GM21390 (cell line): ENCODE measurements around the gene KIF3A.

Source experiments
- ATAC-seq: cut with Tn5 transposase; IDR thresholded peaks from one replicate; pipeline ENCODE4 v1.9.1; 2021; ENCODE audit not compliant: unreplicated experiment

Gene KIF3A

DNA sequence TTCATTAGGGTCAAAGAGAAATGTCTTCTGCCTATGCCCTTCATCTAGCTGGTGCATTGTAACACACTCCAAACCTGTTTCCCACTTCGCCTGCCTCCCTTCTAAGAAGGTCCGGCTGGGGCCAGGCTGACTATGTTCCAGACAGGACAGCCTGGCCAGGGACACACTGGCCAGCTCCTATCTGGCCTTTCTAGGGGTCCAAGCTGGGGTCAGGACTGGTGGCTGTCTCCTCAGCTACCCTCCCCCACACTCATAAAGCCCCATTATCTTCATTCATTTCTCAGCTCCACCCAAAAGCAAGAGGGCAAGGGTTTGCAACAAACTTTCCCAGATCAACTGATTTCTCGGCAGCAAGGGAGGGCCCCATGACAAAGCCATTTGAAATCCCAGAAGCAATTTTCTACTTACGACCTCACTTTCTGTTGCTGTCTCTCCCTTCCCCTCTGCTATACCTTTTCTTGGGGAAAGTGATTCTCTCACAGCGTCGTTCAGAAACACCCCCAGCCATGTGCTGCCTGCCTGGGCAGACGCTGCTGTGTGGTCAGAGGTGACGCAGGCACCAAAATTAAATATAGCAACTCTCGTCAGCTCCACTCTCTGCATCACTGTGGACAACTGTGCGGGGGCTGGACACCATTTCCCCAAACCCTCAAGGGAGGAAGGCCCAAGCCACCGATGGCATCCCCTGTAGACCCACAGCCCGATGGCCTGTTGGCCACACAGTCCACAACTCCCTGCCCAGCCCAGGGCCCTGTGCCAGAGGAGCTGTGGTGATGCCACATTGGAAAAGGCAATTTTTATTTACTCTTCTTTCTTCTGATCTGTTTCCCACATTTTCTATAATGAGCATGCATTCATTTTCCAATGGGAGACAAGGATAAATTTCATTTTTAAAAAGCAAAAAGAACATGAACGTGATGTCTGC lies 73.3 kb downstream of the KIF3A start:
- ATAC-seq, result peak; percentile 56

DNA sequence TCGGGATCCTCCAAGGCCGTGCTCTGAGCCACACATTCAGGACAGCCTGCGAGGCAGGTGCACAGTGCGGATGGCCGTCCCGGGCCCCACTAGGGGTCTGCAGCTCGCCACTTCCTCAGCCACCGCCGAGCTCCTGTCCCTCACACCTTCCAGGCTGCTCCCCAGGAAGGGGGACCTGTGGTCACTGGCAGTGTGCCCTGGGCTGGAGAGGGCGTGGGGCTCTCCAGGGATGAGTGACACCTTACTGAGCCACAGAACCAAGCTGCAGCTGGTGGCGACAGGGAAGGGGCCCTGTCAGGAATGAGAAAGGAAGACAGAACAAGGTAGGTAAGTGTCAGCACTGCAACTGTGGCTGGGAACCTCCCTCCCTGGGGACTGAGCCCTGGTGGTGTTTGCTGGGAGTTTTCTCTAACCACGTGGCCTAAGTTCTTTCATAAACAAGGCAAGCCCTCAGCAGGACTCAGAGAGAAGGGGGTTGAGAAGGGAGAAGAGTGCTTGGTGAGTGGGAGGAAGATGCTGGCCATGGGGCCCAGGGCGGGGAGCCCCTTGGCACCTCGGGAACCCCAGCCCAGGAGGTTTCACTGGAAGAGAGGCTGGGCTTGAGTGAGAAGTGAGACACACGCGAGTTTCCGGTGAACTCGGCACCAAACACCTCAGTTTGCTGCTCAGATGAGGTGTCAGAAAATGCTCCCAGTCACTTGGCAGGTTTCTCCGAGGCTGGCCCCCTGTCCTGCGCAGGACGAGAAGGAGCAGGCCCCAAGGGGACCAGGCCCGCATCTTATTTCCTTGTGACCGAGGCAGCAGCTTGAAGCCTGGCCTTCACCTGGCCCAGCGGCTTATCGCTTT lies 74.2 kb downstream of the KIF3A start:
- peak; percentile 63 for ATAC-seq

DNA sequence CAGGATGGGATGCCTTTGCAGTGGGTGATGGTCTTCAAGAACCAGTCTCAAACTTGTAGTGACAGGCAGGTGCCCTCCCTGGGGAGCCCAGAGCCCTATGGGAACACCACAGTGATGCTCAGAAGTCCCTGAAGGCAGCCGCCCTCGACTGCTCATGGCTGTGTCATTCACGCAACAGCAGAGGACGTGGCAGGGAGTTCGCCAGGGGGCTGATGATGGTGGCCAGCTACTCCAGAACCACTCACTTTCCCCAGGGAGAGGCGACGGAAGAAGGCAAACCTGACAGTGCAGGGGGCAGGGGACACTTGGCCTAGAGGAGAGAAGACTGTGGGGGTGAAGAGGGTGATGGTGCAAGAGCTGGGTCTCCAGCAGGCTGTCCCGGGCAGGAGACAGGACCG lies 75.3 kb downstream of the KIF3A start:
- ATAC-seq, result no peak

DNA sequence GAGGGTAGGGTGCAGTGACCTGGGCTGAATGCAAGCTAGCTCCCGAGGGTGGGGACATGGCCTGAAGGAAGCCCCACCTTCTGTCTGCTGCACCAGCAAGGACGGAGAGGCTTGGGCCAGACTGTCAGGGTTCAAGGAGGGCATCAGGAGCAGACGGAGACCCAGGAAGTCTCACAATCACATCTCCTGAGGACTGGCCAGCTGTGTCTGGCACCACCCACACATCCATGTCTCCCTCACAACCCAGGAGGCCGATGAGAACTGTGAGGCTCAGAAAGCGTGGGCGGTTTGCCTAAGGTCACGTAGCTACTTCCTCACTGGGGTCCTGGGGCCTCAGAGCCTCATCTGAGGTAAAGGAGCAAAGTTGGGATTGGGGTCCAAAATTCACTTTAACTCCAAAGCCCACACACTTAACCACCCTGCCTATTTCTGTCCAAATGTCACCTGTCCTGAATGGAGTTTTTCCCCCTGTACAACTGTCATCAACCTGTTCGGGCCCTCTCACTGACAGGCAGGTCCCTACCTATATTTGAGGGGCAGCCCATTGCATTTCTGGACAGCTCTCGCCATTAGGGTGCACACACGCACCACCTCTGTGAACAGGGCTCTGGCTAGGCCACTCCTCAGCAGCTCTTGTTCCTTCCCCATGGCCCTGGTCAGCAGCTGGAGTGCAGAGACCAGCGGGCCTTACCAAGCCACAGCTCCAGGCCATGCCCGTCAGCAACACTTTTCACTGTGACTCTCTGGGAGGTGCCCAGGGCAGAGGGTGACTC lies 75.9 kb downstream of the KIF3A start:
- ATAC-seq, result no peak

DNA sequence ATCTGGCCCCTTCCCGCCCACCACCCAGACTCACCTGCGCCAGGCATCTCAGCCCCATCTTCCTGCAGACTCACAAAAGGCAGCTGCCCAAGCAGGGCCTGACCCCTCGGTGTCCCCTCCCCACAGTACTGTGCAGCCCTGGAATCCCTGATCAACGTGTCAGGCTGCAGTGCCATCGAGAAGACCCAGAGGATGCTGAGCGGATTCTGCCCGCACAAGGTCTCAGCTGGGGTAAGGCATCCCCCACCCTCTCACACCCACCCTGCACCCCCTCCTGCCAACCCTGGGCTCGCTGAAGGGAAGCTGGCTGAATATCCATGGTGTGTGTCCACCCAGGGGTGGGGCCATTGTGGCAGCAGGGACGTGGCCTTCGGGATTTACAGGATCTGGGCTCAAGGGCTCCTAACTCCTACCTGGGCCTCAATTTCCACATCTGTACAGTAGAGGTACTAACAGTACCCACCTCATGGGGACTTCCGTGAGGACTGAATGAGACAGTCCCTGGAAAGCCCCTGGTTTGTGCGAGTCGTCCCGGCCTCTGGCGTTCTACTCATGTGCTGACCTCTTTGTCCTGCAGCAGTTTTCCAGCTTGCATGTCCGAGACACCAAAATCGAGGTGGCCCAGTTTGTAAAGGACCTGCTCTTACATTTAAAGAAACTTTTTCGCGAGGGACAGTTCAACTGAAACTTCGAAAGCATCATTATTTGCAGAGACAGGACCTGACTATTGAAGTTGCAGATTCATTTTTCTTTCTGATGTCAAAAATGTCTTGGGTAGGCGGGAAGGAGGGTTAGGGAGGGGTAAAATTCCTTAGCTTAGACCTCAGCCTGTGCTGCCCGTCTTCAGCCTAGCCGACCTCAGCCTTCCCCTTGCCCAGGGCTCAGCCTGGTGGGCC lies 77.5 kb downstream of the KIF3A start:
- ATAC-seq, result no peak

DNA sequence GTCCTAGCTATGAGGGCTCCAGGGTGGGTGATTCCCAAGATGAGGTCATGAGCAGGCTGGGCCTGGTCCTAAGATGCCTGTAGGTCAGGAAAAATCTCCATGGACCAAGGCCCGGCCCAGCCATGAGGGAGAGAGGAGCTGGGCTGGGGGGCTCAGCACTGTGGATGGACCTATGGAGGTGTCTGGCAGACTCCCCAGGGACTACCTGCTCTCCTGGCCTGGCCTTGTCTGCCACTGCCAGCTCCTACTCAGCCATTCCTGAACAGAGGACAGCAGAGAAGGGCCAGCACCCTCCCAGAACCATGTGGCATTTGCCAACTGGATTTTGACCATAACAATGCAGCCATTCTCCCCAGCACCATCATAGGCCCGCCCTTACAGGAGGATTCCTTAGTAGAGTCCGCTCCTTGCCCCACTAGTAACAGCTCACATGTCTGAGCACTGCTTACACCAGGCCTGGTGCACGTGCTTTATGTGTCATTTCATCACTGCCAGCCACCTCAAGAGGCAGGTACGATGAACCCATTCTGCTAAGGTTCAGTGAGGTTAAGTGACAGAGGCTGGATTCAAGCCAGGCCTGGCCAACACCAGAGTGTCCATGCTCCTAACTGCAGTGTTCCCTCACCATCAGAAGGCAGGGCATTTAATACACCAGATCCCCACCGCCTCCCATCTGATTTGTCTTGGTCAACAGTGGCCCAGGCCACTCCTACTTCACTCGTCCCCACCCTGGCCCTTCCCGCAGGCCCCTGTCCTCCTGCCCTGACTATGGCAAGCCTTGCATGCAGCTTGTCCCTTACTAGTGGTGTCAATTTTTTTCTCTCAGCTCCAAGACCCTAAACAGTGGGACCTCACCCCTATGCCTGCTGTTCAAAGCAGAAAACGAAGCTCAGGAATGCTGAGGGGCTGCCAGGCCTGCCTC lies 78.7 kb downstream of the KIF3A start:
- ATAC-seq, result no peak

DNA sequence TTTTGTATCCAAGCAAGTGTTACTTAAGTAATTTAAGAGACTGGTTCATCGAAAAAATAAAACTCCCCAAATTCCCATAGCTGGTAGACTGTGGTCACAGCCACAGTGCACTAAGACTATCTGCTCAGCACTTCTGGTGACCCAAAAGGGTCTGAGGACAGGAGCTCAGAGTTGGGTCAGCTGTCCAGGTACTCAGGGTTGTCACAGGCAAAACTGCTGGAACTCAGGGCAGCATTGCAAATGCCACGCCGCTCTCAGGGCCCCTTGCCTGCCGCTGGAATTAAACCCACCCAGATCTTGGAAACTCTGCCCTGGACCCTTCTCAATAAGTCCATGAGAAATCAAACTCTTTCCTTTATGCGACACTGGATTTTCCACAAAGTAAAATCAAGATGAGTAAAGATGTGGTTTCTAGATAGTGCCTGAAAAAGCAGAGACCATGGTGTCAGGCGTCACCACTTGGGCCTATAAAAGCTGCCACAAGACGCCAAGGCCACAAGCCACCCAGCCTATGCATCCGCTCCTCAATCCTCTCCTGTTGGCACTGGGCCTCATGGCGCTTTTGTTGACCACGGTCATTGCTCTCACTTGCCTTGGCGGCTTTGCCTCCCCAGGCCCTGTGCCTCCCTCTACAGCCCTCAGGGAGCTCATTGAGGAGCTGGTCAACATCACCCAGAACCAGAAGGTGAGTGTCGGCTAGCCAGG lies 79.5 kb downstream of the KIF3A start, which contains the start of gene IL13:
Gene IL13, plus strand, starts transcription at position 498 of the 705 bp plus-strand sequence. Its CDS starts 14 bp downstream, at position 512.
- no peak for ATAC-seq

DNA sequence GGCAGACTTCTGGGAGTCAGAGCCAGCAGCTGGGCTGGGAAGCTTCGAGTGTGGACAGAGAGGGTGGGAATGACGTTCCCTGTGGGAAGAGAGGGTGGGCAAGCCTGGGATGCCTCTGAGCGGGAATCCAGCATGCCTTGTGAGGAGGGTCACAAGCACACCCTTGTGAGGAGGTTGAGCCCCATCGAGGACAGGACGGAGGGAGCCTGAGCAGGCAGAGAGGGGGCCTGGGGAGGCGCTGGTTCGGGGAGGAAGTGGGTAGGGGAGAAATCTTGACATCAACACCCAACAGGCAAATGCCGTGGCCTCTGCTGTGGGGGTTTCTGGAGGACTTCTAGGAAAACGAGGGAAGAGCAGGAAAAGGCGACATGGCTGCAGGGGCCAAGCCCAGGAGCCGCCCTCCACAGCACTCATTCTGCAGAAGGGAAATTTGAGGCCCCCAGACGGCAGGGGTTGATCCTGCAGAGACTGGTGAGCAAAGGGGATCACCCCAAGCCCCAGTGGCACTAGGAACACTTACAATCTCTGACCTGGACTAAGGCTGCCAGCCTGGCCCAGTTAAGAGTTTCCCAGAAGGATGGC lies 80.5 kb downstream of the KIF3A start:
- ATAC-seq, result no peak

DNA sequence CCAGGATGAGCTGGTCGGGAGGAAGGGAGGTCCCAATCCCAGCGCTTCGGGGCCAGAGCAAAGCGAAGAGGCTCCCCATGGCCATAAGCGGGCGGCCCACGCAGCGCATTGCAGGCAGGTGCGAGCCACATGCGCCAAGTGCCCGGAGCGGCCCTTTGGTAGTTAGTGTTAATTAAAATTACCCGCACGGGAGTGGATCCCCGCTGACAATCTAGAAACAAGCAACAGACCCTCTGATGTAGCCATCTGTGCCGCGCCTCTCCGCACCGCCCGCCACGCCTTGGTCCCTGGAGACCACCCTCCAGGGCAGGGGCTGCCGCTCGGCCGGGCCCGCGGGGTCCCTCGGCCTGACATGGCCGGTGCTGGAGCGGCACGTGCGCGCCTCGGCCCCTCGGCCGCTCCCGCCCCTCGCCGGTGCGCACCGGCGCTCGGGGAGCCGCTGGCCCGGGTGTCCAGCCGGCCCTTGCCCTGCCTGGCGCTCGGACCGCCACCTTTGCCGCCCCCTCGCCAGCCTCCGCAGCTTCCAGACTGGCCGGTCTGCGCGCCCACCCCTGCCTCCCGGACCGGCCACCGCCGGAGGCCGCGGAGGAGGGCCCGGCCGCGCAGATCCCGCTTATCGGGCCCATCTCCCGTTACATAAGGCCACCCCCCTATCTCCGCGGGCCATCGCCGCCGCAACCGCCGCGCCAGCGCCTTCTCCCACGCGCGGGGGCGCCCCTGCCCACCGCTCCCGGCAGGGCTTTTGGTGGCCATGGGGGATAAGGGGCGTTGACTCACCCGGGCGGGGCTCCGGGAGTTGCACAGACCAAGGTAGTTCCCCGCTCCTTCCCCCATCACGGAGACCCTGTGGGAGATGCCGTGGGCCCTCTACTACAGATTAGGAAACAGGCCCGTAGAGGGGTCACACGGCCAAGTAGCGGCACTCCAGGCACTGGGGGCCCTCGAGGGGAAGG lies 81.2 kb downstream of the KIF3A start:
- no peak for ATAC-seq

DNA sequence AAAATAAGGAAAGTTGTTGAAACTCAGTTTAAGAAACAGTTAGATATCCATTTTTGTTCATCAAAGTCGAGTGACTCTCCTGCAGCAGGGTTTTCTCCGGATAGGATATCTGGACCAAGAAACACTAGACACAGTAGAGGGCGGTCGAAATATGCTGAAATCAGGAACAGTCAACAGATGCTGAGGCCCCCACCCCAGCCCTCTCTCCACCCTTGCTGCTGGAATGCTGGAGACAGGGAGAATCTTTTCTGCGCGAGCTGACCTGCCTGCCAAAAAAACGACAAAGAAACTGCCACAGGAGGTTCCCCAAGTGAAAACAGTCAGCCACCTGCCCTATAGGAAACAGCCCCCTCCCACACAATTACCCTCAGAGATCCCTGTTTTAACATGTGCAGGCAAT lies 83.6 kb downstream of the KIF3A start:
- no peak for ATAC-seq

DNA sequence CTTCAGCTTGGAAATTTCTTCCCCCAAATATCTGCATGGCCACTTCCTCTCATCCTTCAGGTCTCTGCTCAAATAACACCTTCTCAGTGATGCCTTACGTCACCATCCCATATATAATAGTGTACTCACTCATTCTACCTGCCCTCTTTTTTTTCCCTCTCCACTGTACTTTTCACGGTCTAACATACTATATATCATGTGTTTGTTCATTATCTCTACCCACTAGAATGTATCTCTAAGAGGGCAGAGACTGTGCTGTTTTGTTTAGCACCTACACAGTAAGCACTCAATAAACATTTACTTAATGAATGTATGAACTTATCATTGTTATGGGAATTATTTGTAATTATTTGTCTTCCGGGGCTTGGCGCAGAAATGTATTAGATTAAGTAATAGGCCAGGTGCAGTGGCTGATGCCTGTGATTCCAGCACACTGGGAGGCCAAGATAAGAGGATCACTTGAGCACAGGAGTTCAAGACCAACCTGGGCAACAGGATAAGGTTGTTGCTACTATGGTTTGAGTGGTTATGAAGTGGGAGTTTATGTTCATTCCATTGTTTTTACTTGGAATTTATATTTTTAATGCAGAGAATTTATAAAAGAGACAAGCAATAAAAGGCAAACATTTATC lies 85.4 kb downstream of the KIF3A start:
- ATAC-seq, result no peak

DNA sequence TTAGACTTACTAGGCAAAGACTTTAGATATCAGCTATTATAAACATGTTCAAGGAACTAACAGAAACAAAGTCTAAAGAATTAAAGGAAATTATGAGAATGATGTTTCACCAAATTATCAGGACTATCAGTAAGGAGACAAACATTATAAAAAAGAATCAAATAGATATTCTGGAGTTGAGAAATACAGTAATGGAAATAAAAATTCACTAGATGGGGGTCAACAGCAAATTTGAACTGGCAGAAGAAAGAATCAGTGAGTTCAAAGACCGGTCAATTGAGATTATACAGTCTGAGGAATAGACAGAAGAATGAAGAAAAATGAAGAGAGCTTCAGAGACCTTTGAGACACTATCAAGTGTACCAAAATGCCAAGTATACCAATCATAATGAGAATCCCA lies 89.0 kb downstream of the KIF3A start:
- no peak for ATAC-seq

DNA sequence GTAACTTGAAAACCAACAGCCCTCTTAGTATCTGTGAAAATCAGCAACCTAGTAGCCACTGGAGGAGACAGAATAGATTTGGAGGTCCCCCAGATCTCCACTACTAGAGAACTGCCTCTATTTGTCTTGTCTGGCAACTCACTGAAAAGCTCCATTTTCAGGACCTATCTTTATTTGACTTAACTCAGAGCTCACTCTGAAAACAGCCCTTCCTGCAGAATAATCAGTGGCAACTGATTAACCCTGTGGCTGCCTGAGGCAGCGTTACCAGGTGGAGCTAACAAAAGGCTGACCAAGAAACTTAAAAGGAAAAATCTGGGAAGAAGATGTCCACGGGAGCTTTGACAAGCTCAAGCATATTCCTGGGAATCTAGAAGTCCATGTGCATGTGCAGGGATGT lies 89.9 kb downstream of the KIF3A start:
- no peak for ATAC-seq

DNA sequence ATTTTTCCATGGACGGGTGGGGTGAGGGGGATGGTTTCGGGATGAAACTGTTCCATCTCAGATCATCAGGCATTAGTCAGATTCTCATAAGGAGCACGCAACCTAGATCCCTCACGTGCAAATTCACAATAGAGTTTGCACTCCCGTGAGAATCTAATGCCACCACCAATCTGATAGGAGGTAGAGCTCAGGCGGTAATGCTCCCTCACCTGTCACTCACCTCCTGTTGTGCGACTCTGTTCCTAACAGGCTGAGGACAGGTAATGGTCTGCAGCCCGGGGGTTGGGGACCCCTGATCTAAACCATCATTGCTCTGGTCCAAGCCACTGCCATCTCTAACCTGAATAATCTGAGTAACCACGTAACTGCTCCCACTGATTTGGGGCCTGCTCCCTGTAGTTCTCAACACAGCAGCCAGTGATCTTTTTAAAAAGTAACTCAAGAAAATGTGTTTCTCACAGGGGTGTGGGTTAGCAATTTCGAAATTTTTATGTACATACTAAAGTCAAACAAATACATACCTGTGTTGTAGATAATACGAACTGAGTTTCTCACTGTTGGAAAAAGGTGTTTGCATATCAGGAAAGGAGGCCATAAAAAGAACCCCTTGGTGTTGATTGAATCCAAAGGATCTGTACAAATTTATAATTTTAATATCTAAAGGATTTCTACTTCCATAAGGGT lies 90.6 kb downstream of the KIF3A start:
- ATAC-seq, result no peak

DNA sequence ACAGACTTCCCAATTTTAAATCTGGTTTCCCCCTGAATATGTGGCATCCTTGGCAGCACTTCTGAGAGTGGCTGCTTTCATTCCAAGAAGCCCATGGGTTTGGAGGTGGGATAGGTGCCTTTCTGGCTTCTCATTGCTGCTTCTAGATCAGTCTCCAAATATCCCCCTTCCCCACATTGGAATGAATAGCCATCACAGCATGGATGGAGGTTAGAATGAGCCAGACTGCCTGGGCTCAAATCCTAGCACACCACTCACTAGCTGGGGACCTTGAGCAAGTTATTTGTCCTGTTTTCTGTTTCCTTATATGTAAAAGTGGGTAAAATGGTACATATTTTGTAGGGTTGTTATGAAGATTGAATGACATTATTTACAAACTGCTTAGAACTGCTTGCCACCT lies 93.2 kb downstream of the KIF3A start:
- no peak for ATAC-seq
